Loucy (cell line): ENCODE data around the gene TPBGL.

Experiments used
- CTCF ChIP-seq: fragments of 200-600 bp; sonication (generic); conservative IDR thresholded peaks from 2 replicates; pipeline ENCODE4 v1.5.1; 2014; ENCODE audit warnings: mild to moderate bottlenecking, antibody characterized with exemption, low read length
- EZH2phosphoT487 ChIP-seq: fragments of 200-600 bp; IDR thresholded peaks from 2 replicates; pipeline ENCODE4 v1.6.1; 2018; ENCODE audit warnings: antibody characterized with exemption, mild to moderate bottlenecking, moderate library complexity, borderline replicate concordance

DNA sequence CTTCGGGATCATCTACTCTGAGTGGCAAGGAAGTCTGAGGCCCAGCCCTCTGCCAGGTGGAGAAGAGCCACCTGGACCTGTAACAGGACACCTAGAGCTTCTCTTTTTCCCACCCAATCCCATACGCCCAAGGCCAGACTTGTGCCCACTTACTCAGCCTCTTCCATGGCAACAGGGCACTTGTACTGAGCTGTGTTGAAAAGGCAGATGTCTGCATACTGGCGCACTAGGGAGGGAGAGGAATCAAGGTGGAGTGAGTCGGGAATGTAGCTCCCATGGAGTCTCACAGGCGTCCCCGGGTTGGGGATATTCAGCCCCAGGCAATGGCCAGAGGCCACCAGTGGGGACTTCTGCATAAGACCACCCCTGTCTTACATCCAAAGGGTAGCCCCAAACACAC lies 36.1 kb downstream of the TPBGL start:
- no peak for TF ChIP-seq CTCF
- no peak for TF ChIP-seq EZH2phosphoT487
